HG03280 (cell line): Measurements from ENCODE around the gene FERD3L.
"Not testable (repeated sequence)": the region's sequence is repeated elsewhere in the genome, so short reads cannot be mapped to it uniquely, and the experiment has no call there.

Experiments
- ATAC-seq: cut with Tn5 transposase; IDR thresholded peaks from one replicate; pipeline ENCODE4 v1.9.1; 2021; ENCODE audit warnings: mild to moderate bottlenecking, moderate library complexity; ENCODE audit not compliant: unreplicated experiment

Gene FERD3L

GRCh38 chr7:19144661-19145433 lies at the start of gene FERD3L:
TSS of gene FERD3L (minus strand) at chr7:19145421. CDS start at chr7:19145362, 59 bp downstream.
- ATAC-seq, result no peak

GRCh38 chr7:19194417-19194816 lies 49.2 kb upstream of the FERD3L start:
- not testable (repeated sequence) for ATAC-seq

GRCh38 chr7:19181634-19182033 lies 36.4 kb upstream of the FERD3L start:
- no peak for ATAC-seq

GRCh38 chr7:19178595-19178994 lies 33.4 kb upstream of the FERD3L start:
- no peak for ATAC-seq

- ATAC-seq, result no peak
Measured at GRCh38 chr7:19177269-19177668, 32.0 kb upstream of the FERD3L start.

- ATAC-seq, result no peak
Measured at GRCh38 chr7:19175241-19175640, 30.0 kb upstream of the FERD3L start.

- no peak for ATAC-seq
Measured at GRCh38 chr7:19161671-19162070, 16.4 kb upstream of the FERD3L start.

GRCh38 chr7:19146699-19147098 lies 1.5 kb upstream of the FERD3L start:
- no peak for ATAC-seq

- no peak for ATAC-seq
Measured at GRCh38 chr7:19145434-19146115, 354 bp upstream of the FERD3L start.

GRCh38 chr7:19143881-19144574 lies 1.2 kb downstream of the FERD3L start:
- no peak for ATAC-seq

GRCh38 chr7:19139706-19140327 lies 5.4 kb downstream of the FERD3L start:
- no peak for ATAC-seq

- ATAC-seq, result no peak
Measured at GRCh38 chr7:19133886-19134285, 11.3 kb downstream of the FERD3L start.

GRCh38 chr7:19133390-19133789 lies 11.8 kb downstream of the FERD3L start:
- no peak for ATAC-seq

GRCh38 chr7:19128856-19129255 lies 16.4 kb downstream of the FERD3L start:
- ATAC-seq, result no peak

GRCh38 chr7:19121977-19122588 lies 23.1 kb downstream of the FERD3L start:
- ATAC-seq, result no peak

GRCh38 chr7:19119870-19120486 lies 25.2 kb downstream of the FERD3L start:
- ATAC-seq, result no peak

GRCh38 chr7:19119372-19119771 lies 25.8 kb downstream of the FERD3L start:
- ATAC-seq, result no peak

- no peak for ATAC-seq
Measured at GRCh38 chr7:19118636-19119371, 26.4 kb downstream of the FERD3L start.

- no peak for ATAC-seq
Measured at GRCh38 chr7:19117870-19118608, 27.2 kb downstream of the FERD3L start.
